ENCODE data around the gene ATP12A. TPM values are rescaled to one million over a fixed set of nuclear protein-coding genes. Genes with fewer than 3 reads are reported as not detected.

The ATP12A gene
- total RNA-seq, 1 experiment from 2014 or later, result not detected

- ATAC-seq (no peak), DNase-seq (ENCODE audit: low read depth, low spot score) (no peak)
- Histone ChIP-seq H3K9me3 (ENCODE audit: control insufficient read depth, insufficient read depth, low read depth, low read length) (no peaks in the 10 kb centered on the region), H3K27ac (ENCODE audit: low read length) (no peak overlapping the region), H3K4me3 (ENCODE audit: low read depth in 2 of 2, low read length in 2 of 2) (no peak overlapping the region), H3K27me3 (ENCODE audit: control insufficient read depth, insufficient read depth, low read length) (no peaks in the 10 kb centered on the region), H3K36me3 (ENCODE audit: control insufficient read depth, insufficient read depth, low read length) (no peaks in the 10 kb centered on the region), H3K4me1 (ENCODE audit: control insufficient read depth, insufficient read depth, low read length) (no peaks in the 10 kb centered on the region)
- no peak for TF ChIP-seq POLR2AphosphoS5 (IDR thresholded peaks at IDR 0.05; ENCODE audit: low read depth, low read length)
- TF ChIP-seq CTCF (IDR thresholded peaks at IDR 0.05), result no peak
- in situ Hi-C loops (cut with HindIII; ENCODE audit: low pct_unique_long_range_greater_than_20kb, low sequenced_read_pairs), result no loop called here
- no TSS peak for BruUV-seq (replicated peaks)
- intact Hi-C loops (cut with micrococcal nuclease; ENCODE audit: unreplicated experiment), result no loop called here
- POLR2A ChIA-PET, result no interaction called here
- CTCF ChIA-PET, result interaction anchor here (0.6 kb wide), 1 partner anchor 754 kb away, joined by 3 read pairs; no protein-coding TSS in a partner anchor
These were observed 36.2 kb upstream of the ATP12A start for GRCh38 chr13:24644036-24644435.

GRCh38 chr13:24648271-24648670, 31.9 kb upstream of the ATP12A start:
- in situ Hi-C loops (cut with HindIII; ENCODE audit: low pct_unique_long_range_greater_than_20kb, low sequenced_read_pairs) (no loop called here), intact Hi-C loops (cut with micrococcal nuclease; ENCODE audit: unreplicated experiment) (no loop called here)
- ATAC-seq (no peak), DNase-seq (ENCODE audit: low read depth, low spot score) (no peak)
- H3K27ac ChIP-seq (ENCODE audit: low read length), result no peak overlapping the region
- no peak for TF ChIP-seq TCF7L2 (IDR thresholded peaks at IDR 0.05; ENCODE audit: low read depth, low read length)
- TF ChIP-seq REST (IDR thresholded peaks at IDR 0.05; ENCODE audit: insufficient read depth in 1 of 2, low read depth in 2 of 2, low read length in 1 of 2), result no peak
- no peak for TF ChIP-seq CTCF (IDR thresholded peaks at IDR 0.05)
- no peak for TF ChIP-seq POLR2AphosphoS5 (IDR thresholded peaks at IDR 0.05; ENCODE audit: low read depth, low read length)
- no peak for TF ChIP-seq SIN3A (IDR thresholded peaks at IDR 0.05; ENCODE audit: borderline replicate concordance, insufficient read depth, low read depth, low read length)
- no TSS peak for BruUV-seq (replicated peaks)
- H3K9me3 ChIP-seq (ENCODE audit: control insufficient read depth, insufficient read depth, low read depth, low read length), result no peaks in the 10 kb centered on the region
- H3K36me3 ChIP-seq (ENCODE audit: control insufficient read depth, insufficient read depth, low read length), result no peaks in the 10 kb centered on the region
- ChIA-PET POLR2A (no interaction called here), CTCF (no interaction called here)
- H3K4me3 ChIP-seq (ENCODE audit: low read depth in 2 of 2, low read length in 2 of 2), result no peak overlapping the region
- no peaks in the 10 kb centered on the region for H3K4me1 ChIP-seq (ENCODE audit: control insufficient read depth, insufficient read depth, low read length)
- no peaks in the 10 kb centered on the region for H3K27me3 ChIP-seq (ENCODE audit: control insufficient read depth, insufficient read depth, low read length)
